ENCODE measurements around the gene LINC01488.

LINC01488 gene

DNA sequence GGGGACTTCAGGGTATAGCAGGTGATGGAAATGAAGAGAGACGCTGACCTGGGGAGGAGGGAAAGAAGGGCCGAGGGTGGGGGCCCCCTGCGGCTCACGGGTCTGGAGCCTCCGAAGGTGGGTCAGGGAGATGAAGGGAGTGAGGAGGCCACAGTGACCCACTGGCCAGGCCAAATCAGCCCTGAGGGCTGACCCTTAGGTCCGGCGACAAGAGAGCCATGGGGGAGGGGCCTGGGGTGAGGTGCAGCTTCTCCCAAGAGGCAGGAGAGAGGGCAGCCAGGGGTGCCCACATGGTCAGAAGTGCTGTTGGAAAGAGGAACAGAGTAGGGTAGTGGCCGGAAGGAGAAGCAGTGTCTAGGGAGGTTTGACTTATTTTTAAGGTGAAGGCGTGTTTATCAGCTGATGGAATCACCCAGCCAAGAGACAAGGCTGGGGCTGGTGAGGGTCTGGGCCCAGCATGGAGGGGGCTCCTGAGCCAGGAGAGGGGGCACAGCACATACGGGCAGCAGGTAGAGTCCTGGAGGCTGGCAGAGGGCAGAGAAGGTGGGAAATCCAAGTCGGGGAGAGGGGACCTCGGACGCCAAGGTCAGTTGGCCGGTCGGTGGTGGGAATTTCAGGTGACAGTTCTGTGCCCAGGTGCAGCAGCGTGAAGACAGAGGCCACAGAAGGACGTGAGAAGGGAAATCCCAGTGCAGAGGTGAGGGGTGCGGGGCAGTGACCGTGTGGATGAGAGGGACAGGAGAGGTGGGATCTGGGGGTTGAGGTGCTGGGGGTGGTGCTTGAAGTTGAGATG is 49.0 kb downstream of the LINC01488 start:
- ATAC-seq, result no peak
- TF ChIP-seq ISL1 (CRISPR knock-in tag; IDR thresholded peaks at IDR 0.05) (no peak), TOX (CRISPR knock-in tag; IDR thresholded peaks at IDR 0.05; ENCODE audit: borderline replicate concordance) (no peak), ZC3H10 (CRISPR knock-in tag; IDR thresholded peaks at IDR 0.05) (no peak)
- TF ChIP-seq, protein P1, sequence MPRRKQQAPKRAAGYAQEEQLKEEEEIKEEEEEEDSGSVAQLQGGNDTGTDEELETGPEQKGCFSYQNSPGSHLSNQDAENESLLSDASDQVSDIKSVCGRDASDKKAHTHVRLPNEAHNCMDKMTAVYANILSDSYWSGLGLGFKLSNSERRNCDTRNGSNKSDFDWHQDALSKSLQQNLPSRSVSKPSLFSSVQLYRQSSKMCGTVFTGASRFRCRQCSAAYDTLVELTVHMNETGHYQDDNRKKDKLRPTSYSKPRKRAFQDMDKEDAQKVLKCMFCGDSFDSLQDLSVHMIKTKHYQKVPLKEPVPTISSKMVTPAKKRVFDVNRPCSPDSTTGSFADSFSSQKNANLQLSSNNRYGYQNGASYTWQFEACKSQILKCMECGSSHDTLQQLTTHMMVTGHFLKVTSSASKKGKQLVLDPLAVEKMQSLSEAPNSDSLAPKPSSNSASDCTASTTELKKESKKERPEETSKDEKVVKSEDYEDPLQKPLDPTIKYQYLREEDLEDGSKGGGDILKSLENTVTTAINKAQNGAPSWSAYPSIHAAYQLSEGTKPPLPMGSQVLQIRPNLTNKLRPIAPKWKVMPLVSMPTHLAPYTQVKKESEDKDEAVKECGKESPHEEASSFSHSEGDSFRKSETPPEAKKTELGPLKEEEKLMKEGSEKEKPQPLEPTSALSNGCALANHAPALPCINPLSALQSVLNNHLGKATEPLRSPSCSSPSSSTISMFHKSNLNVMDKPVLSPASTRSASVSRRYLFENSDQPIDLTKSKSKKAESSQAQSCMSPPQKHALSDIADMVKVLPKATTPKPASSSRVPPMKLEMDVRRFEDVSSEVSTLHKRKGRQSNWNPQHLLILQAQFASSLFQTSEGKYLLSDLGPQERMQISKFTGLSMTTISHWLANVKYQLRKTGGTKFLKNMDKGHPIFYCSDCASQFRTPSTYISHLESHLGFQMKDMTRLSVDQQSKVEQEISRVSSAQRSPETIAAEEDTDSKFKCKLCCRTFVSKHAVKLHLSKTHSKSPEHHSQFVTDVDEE (CRISPR knock-in tag; IDR thresholded peaks at IDR 0.05), result no peak

DNA sequence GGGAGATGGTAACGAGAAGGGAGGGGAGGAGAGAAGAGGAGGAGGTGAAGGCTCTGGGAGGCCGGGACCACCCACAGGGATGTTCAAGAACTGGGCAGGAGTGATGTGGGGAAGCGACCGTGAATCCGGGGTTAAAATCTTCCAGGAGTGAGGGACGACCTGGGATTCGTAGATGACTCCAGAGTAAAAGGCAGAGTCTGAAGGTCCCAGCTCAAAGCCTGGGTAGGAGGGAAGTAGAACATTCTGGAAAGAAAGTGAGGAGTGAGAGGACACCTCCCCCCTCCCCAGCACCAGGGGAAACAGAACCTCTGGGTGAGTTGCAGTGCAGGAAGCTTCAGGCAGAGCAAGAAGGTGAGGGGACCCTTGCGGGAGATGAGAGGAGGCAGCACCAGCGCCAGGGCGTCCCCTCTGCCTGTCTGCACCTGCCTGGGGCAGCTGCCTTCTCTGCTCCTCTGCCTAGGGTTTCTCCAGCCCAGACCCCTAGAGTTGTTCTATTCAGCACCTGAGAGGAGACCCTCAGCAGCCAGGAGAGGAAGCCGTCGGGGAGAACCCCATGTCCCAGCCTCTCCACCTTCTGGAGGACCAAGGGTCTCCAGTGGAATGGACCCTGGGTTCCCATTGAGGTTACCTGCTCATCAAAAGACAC is 49.7 kb downstream of the LINC01488 start:
- TF ChIP-seq ZC3H10 (CRISPR knock-in tag; IDR thresholded peaks at IDR 0.05) (no peak), TOX (CRISPR knock-in tag; IDR thresholded peaks at IDR 0.05; ENCODE audit: borderline replicate concordance) (no peak), ZNF565 (CRISPR knock-in tag; conservative IDR thresholded peaks at IDR 0.05; ENCODE audit: low read depth) (no peak), OSR1 (CRISPR knock-in tag; IDR thresholded peaks at IDR 0.05) (no peak), CSDC2 (CRISPR knock-in tag; IDR thresholded peaks at IDR 0.05) (no peak), BACH2 (CRISPR knock-in tag; IDR thresholded peaks at IDR 0.05; ENCODE audit: borderline replicate concordance) (no peak), ZNF70 (CRISPR knock-in tag; IDR thresholded peaks at IDR 0.05) (no peak), TCF4 (CRISPR knock-in tag; IDR thresholded peaks at IDR 0.05; ENCODE audit: borderline replicate concordance) (no peak), ZFP30 (CRISPR knock-in tag; IDR thresholded peaks at IDR 0.05) (no peak), GLIS3 (CRISPR knock-in tag; IDR thresholded peaks at IDR 0.05) (no peak), ZFP3 (CRISPR knock-in tag; IDR thresholded peaks at IDR 0.05) (no peak), PPARA (CRISPR knock-in tag; IDR thresholded peaks at IDR 0.05; ENCODE audit: borderline replicate concordance) (no peak)
- TF ChIP-seq, protein P1 (CRISPR knock-in tag; IDR thresholded peaks at IDR 0.05), result no peak
- TF ChIP-seq, protein P2, sequence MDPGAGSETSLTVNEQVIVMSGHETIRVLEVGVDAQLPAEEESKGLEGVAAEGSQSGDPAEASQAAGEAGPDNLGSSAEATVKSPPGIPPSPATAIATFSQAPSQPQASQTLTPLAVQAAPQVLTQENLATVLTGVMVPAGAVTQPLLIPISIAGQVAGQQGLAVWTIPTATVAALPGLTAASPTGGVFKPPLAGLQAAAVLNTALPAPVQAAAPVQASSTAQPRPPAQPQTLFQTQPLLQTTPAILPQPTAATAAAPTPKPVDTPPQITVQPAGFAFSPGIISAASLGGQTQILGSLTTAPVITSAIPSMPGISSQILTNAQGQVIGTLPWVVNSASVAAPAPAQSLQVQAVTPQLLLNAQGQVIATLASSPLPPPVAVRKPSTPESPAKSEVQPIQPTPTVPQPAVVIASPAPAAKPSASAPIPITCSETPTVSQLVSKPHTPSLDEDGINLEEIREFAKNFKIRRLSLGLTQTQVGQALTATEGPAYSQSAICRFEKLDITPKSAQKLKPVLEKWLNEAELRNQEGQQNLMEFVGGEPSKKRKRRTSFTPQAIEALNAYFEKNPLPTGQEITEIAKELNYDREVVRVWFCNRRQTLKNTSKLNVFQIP (CRISPR knock-in tag; IDR thresholded peaks at IDR 0.05; ENCODE audit: borderline replicate concordance, low read depth), result no peak
- ATAC-seq, result no peak

DNA sequence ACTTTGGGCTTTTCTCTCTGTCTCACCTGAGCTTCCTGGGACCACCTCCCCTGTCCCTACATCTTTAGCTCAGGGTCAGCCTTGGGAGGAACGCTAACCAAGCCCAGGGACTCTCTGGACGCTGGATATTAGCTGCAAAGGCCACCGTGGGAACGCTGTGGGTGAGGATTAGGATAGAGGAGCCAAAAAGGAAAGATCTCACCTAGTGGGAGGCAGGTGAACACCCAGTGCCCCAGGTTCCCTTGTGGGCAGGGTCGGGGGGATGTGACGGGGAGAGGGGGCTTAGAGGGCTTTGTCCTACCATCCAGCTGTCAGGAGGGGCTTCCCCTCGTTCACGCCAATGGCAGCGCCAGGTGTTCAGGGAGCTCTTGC is 50.2 kb downstream of the LINC01488 start:
- ATAC-seq, result no peak
- TF ChIP-seq ZFP30 (CRISPR knock-in tag; IDR thresholded peaks at IDR 0.05) (no peak), ZNF70 (CRISPR knock-in tag; IDR thresholded peaks at IDR 0.05) (no peak), OSR1 (CRISPR knock-in tag; IDR thresholded peaks at IDR 0.05) (no peak), BACH2 (CRISPR knock-in tag; IDR thresholded peaks at IDR 0.05; ENCODE audit: borderline replicate concordance) (no peak), RARB (CRISPR knock-in tag; IDR thresholded peaks at IDR 0.05) (no peak), SNAI2 (CRISPR knock-in tag; IDR thresholded peaks at IDR 0.05) (no peak), ISL1 (CRISPR knock-in tag; IDR thresholded peaks at IDR 0.05) (no peak), CSDC2 (CRISPR knock-in tag; IDR thresholded peaks at IDR 0.05) (no peak), TCF4 (CRISPR knock-in tag; IDR thresholded peaks at IDR 0.05; ENCODE audit: borderline replicate concordance) (no peak), ZNF565 (CRISPR knock-in tag; conservative IDR thresholded peaks at IDR 0.05; ENCODE audit: low read depth) (no peak), ZNF8 (CRISPR knock-in tag; IDR thresholded peaks at IDR 0.05) (no peak)
- TF ChIP-seq, protein P3, sequence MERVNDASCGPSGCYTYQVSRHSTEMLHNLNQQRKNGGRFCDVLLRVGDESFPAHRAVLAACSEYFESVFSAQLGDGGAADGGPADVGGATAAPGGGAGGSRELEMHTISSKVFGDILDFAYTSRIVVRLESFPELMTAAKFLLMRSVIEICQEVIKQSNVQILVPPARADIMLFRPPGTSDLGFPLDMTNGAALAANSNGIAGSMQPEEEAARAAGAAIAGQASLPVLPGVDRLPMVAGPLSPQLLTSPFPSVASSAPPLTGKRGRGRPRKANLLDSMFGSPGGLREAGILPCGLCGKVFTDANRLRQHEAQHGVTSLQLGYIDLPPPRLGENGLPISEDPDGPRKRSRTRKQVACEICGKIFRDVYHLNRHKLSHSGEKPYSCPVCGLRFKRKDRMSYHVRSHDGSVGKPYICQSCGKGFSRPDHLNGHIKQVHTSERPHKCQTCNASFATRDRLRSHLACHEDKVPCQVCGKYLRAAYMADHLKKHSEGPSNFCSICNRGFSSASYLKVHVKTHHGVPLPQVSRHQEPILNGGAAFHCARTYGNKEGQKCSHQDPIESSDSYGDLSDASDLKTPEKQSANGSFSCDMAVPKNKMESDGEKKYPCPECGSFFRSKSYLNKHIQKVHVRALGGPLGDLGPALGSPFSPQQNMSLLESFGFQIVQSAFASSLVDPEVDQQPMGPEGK (CRISPR knock-in tag; IDR thresholded peaks at IDR 0.05; ENCODE audit: borderline replicate concordance), result no peak
- TF ChIP-seq, protein P2 (CRISPR knock-in tag; IDR thresholded peaks at IDR 0.05; ENCODE audit: borderline replicate concordance, low read depth), result no peak
- TF ChIP-seq, protein P1 (CRISPR knock-in tag; IDR thresholded peaks at IDR 0.05), result no peak
